ENCODE data around the gene FREM2.

GRCh38 chr13:38883783-38884182, 196.9 kb downstream of the FREM2 start:
- TF ChIP-seq POLR2A (IDR thresholded peaks at IDR 0.05; ENCODE audit: low read depth, low read length) (no peak), POLR2AphosphoS5 (IDR thresholded peaks at IDR 0.05; ENCODE audit: low read depth, low read length) (no peak), TAF1 (IDR thresholded peaks at IDR 0.05; ENCODE audit: low read depth, low read length) (no peak), PAX5 (IDR thresholded peaks at IDR 0.05; ENCODE audit: insufficient read depth, low read length, severe bottlenecking) (no peak), SPI1 (IDR thresholded peaks at IDR 0.05; ENCODE audit: low read depth, low read length) (no peak)
